ENCODE data around the gene SORBS2.
A peak's percentile ranks its signal among the peaks of the same experiment; 100 is the strongest.

SORBS2 gene

GRCh38 chr4:185580699-185581098 lies 231.3 kb downstream of the SORBS2 start:
- Histone ChIP-seq H3K4me3 (ENCODE audit: low read length) (no peak overlapping the region), H3K4me1 (ENCODE audit: insufficient read depth, low read length) (peaks cover 5% of the 10 kb centered on the region; the same call in 1 of the 2 replicates), H3K27me3 (ENCODE audit: insufficient read depth, low read length) (no peaks in the 10 kb centered on the region), H3K9ac (ENCODE audit: low read depth, low read length) (no peak overlapping the region), H3K27ac (ENCODE audit: low read depth, low read length) (no peak overlapping the region), H3K9me3 (ENCODE audit: insufficient read depth, low read depth, low read length) (no peaks in the 10 kb centered on the region), H3K36me3 (ENCODE audit: insufficient read depth, low read length) (no peaks in the 10 kb centered on the region)
- WGBS, result 88% methylated on average over 12 of the region's 12 CpGs

GRCh38 chr4:185578284-185578683 lies 233.7 kb downstream of the SORBS2 start:
- no peaks in the 10 kb centered on the region for H3K9me3 ChIP-seq (ENCODE audit: insufficient read depth, low read depth, low read length)
- no peaks in the 10 kb centered on the region for H3K36me3 ChIP-seq (ENCODE audit: insufficient read depth, low read length)
- H3K9ac ChIP-seq (ENCODE audit: low read depth, low read length), result no peak overlapping the region
- no peaks in the 10 kb centered on the region for H3K27me3 ChIP-seq (ENCODE audit: insufficient read depth, low read length)
- 88% methylated on average over 3 of the region's 3 CpGs for WGBS
- no peak overlapping the region for H3K27ac ChIP-seq (ENCODE audit: low read depth, low read length)
- H3K4me1 ChIP-seq (ENCODE audit: insufficient read depth, low read length), result peaks cover 10% of the 10 kb centered on the region; the same call in 1 of the 2 replicates
- H3K4me3 ChIP-seq (ENCODE audit: low read length), result no peak overlapping the region

GRCh38 chr4:185576962-185577950 lies 234.7 kb downstream of the SORBS2 start:
- H3K9ac ChIP-seq (ENCODE audit: low read depth, low read length), result no peak overlapping the region
- no peak overlapping the region for H3K27ac ChIP-seq (ENCODE audit: low read depth, low read length)
- H3K4me3 ChIP-seq (ENCODE audit: low read length), result no peak overlapping the region
- no peaks in the 10 kb centered on the region for H3K9me3 ChIP-seq (ENCODE audit: insufficient read depth, low read depth, low read length)
- no peaks in the 10 kb centered on the region for H3K36me3 ChIP-seq (ENCODE audit: insufficient read depth, low read length)
- peaks cover 12% of the 10 kb centered on the region; the same call in 1 of the 2 replicates for H3K4me1 ChIP-seq (ENCODE audit: insufficient read depth, low read length)
- no peaks in the 10 kb centered on the region for H3K27me3 ChIP-seq (ENCODE audit: insufficient read depth, low read length)
- 92% methylated on average over 8 of the region's 8 CpGs for WGBS

GRCh38 chr4:185576314-185576961 lies 235.6 kb downstream of the SORBS2 start:
- no peaks in the 10 kb centered on the region for H3K36me3 ChIP-seq (ENCODE audit: insufficient read depth, low read length)
- no peak overlapping the region for H3K27ac ChIP-seq (ENCODE audit: low read depth, low read length)
- no peak overlapping the region for H3K9ac ChIP-seq (ENCODE audit: low read depth, low read length)
- no peaks in the 10 kb centered on the region for H3K27me3 ChIP-seq (ENCODE audit: insufficient read depth, low read length)
- WGBS, result 96% methylated on average over 8 of the region's 9 CpGs
- no peaks in the 10 kb centered on the region for H3K9me3 ChIP-seq (ENCODE audit: insufficient read depth, low read depth, low read length)
- H3K4me3 ChIP-seq (ENCODE audit: low read length), result no peak overlapping the region
- H3K4me1 ChIP-seq (ENCODE audit: insufficient read depth, low read length), result peaks cover 12% of the 10 kb centered on the region; the same call in 1 of the 2 replicates

- Histone ChIP-seq H3K9me3 (ENCODE audit: insufficient read depth, low read depth, low read length) (no peaks in the 10 kb centered on the region), H3K27me3 (ENCODE audit: insufficient read depth, low read length) (no peaks in the 10 kb centered on the region), H3K27ac (ENCODE audit: low read depth, low read length) (peak overlapping the region; percentile 16; the same call in 1 of the 2 replicates), H3K4me3 (ENCODE audit: low read length) (no peak overlapping the region), H3K4me1 (ENCODE audit: insufficient read depth, low read length) (peaks cover 12% of the 10 kb centered on the region; the same call in 1 of the 2 replicates), H3K36me3 (ENCODE audit: insufficient read depth, low read length) (no peaks in the 10 kb centered on the region), H3K9ac (ENCODE audit: low read depth, low read length) (no peak overlapping the region)
- 54% methylated on average over 10 of the region's 10 CpGs for WGBS
Measured at GRCh38 chr4:185573651-185574199, 238.3 kb downstream of the SORBS2 start.

GRCh38 chr4:185570727-185571126 lies 241.3 kb downstream of the SORBS2 start:
- no peak overlapping the region for H3K27ac ChIP-seq (ENCODE audit: low read depth, low read length)

GRCh38 chr4:185567381-185568376 lies 244.3 kb downstream of the SORBS2 start:
- Histone ChIP-seq H3K9me3 (ENCODE audit: insufficient read depth, low read depth, low read length) (peaks cover 12% of the 10 kb centered on the region; the same call in 1 of the 2 replicates), H3K9ac (ENCODE audit: low read depth, low read length) (no peak overlapping the region), H3K36me3 (ENCODE audit: insufficient read depth, low read length) (no peaks in the 10 kb centered on the region), H3K27me3 (ENCODE audit: insufficient read depth, low read length) (no peaks in the 10 kb centered on the region), H3K27ac (ENCODE audit: low read depth, low read length) (0 out of 2 replicates have a peak overlapping the region, but pooled peaks have one; percentile 31), H3K4me1 (ENCODE audit: insufficient read depth, low read length) (no peaks in the 10 kb centered on the region), H3K4me3 (ENCODE audit: low read length) (no peak overlapping the region)
- WGBS, result 92% methylated on average over 21 of the region's 21 CpGs

More at GRCh38 chr4:185570727-185571126, 241.3 kb downstream of the SORBS2 start:
- H3K27me3 ChIP-seq (ENCODE audit: insufficient read depth, low read length), result no peaks in the 10 kb centered on the region
- H3K36me3 ChIP-seq (ENCODE audit: insufficient read depth, low read length), result no peaks in the 10 kb centered on the region
- H3K9ac ChIP-seq (ENCODE audit: low read depth, low read length), result no peak overlapping the region
- H3K9me3 ChIP-seq (ENCODE audit: insufficient read depth, low read depth, low read length), result no peaks in the 10 kb centered on the region
- WGBS, result 93% methylated on average over 2 of the region's 3 CpGs
- H3K4me1 ChIP-seq (ENCODE audit: insufficient read depth, low read length), result peaks cover 12% of the 10 kb centered on the region; the same call in 1 of the 2 replicates
- H3K4me3 ChIP-seq (ENCODE audit: low read length), result no peak overlapping the region

GRCh38 chr4:185566972-185567371 lies 245.0 kb downstream of the SORBS2 start:
- H3K9ac ChIP-seq (ENCODE audit: low read depth, low read length), result no peak overlapping the region
- H3K4me1 ChIP-seq (ENCODE audit: insufficient read depth, low read length), result no peaks in the 10 kb centered on the region
- 0 out of 2 replicates have a peak overlapping the region, but pooled peaks have one; percentile 31 for H3K27ac ChIP-seq (ENCODE audit: low read depth, low read length)
- no peaks in the 10 kb centered on the region for H3K36me3 ChIP-seq (ENCODE audit: insufficient read depth, low read length)
- peaks cover 12% of the 10 kb centered on the region; the same call in 1 of the 2 replicates for H3K9me3 ChIP-seq (ENCODE audit: insufficient read depth, low read depth, low read length)
- WGBS, result 100% methylated on average over 1 of the region's 1 CpG
- H3K4me3 ChIP-seq (ENCODE audit: low read length), result no peak overlapping the region
- no peaks in the 10 kb centered on the region for H3K27me3 ChIP-seq (ENCODE audit: insufficient read depth, low read length)

GRCh38 chr4:185566425-185566824 lies 245.6 kb downstream of the SORBS2 start:
- Histone ChIP-seq H3K9ac (ENCODE audit: low read depth, low read length) (no peak overlapping the region), H3K9me3 (ENCODE audit: insufficient read depth, low read depth, low read length) (peaks cover 12% of the 10 kb centered on the region; the same call in 1 of the 2 replicates), H3K27me3 (ENCODE audit: insufficient read depth, low read length) (no peaks in the 10 kb centered on the region), H3K36me3 (ENCODE audit: insufficient read depth, low read length) (no peaks in the 10 kb centered on the region), H3K4me1 (ENCODE audit: insufficient read depth, low read length) (no peaks in the 10 kb centered on the region), H3K27ac (ENCODE audit: low read depth, low read length) (no peak overlapping the region), H3K4me3 (ENCODE audit: low read length) (no peak overlapping the region)
- WGBS, result 93% methylated on average over 8 of the region's 8 CpGs

GRCh38 chr4:185565696-185566095 lies 246.3 kb downstream of the SORBS2 start:
- WGBS, result 88% methylated on average over 3 of the region's 3 CpGs
- Histone ChIP-seq H3K9me3 (ENCODE audit: insufficient read depth, low read depth, low read length) (peaks cover 12% of the 10 kb centered on the region; the same call in 1 of the 2 replicates), H3K27me3 (ENCODE audit: insufficient read depth, low read length) (no peaks in the 10 kb centered on the region), H3K9ac (ENCODE audit: low read depth, low read length) (no peak overlapping the region), H3K4me1 (ENCODE audit: insufficient read depth, low read length) (no peaks in the 10 kb centered on the region), H3K36me3 (ENCODE audit: insufficient read depth, low read length) (no peaks in the 10 kb centered on the region), H3K27ac (ENCODE audit: low read depth, low read length) (no peak overlapping the region), H3K4me3 (ENCODE audit: low read length) (no peak overlapping the region)

Data from HUES64 (cell line).